Prostate gland (tissue), 2 donors: ENCODE results near the gene MR1. TPM values are rescaled to one million over a fixed set of nuclear protein-coding genes. Genes with fewer than 3 reads are reported as not detected.

ENCODE experiments used
- DNase-seq: peaks from one replicate; pipeline ENCODE4 v3.0.0-alpha.2; 2019; ENCODE audit warnings: low spot score
- H3K27ac ChIP-seq, 2 donors: fragments of 200-600 bp; sonication (generic); 2 replicates each; pipeline ENCODE4 v1.5.1; 2017 to 2019
- H3K27me3 ChIP-seq: fragments of 200-600 bp; sonication (generic); replicated peaks from 2 replicates; pipeline ENCODE4 v1.5.1; 2019; ENCODE audit not compliant: insufficient read depth
- H3K36me3 ChIP-seq, 2 donors: fragments of 200-600 bp; sonication (generic); 1 replicate in 1 of 2; 2 replicates in 1 of 2; pipeline versions ENCODE4 v1.5.1 to v1.8.1; 2017 to 2019
- H3K4me1 ChIP-seq: fragments of 200-600 bp; sonication (generic); replicated peaks from 2 replicates; pipeline ENCODE4 v1.5.1; 2019
- H3K4me3 ChIP-seq, 2 donors: fragments of 200-600 bp; sonication (generic); 2 replicates each; pipeline ENCODE4 v1.5.1; 2017 to 2019
- H3K9me3 ChIP-seq: fragments of 200-600 bp; sonication (generic); 2 replicates; pipeline ENCODE4 v1.5.1; 2017
- POLR2A ChIP-seq: fragments of 450-650 bp; IDR thresholded peaks from one replicate; pipeline ENCODE4 v1.6.1; 2016; ENCODE audit warnings: antibody characterized with exemption, mild to moderate bottlenecking
- POLR2AphosphoS5 ChIP-seq: sonication (generic); formaldehyde crosslinking; IDR thresholded peaks from one replicate; pipeline ENCODE4 v1.6.1; 2017; ENCODE audit warnings: antibody characterized with exemption
- WGBS: methylation state at CpG from one replicate; pipeline ENCODE4 v1.1.5; 2018; 5-methylcytosine and 5-hydroxymethylcytosine counted together
- intact Hi-C: fragments of 100-400 bp; cut with DNase I; formaldehyde crosslinking; loops from one replicate; pipeline ENCODE4 v1.14.2; 2022
- total RNA-seq, 2 donors: library from RNA; depleted of rRNA; stranded (reverse); fragments of >200 nt; gene quantifications; one replicate each; pipeline ENCODE4 v1.1.0, GENCODE V29; 2016
- TF ChIP-seq, protein P1 (sequence below), 4 experiments: fragments of 200-600 bp in 2 of 4; fragments of 450-650 bp in 2 of 4; sonication (generic) in 2 of 4; IDR thresholded peaks; 1 replicate in 3 of 4; 2 replicates in 1 of 4; pipeline ENCODE4 v1.5.1; 2016 to 2019; ENCODE audit warnings: antibody characterized with exemption in 4 of 4, mild to moderate bottlenecking in 2 of 4, moderate library complexity in 2 of 4

MR1 gene
- total RNA-seq, 2 donors from 2014 or later = 14.3 to 17.5 TPM

DNA sequence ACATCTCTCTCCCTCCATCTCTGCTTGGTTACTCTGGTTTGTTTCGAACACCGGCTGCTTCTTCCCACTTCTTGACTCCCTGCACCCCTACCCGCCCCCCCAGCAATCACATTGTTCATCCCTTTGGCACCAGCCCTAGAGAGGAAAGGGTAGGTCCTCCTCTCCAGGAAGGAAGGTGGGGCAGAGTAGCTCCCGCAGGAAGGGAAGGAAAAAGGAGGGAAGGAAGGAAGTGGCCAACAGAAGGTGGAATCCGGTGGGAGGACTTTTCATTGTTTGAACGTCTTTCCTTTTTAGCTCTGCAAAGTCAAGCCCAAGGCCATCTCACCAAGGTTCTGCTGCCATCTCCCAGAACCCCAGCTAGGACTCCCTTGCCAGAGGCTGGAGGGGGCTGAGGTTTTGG, 72.7 kb downstream of the MR1 start:
- H3K4me3 ChIP-seq = no peak overlapping the region
- H3K4me1 ChIP-seq = no peaks in the 10 kb centered on the region
- no peaks in the 10 kb centered on the region for H3K36me3 ChIP-seq
- no peak for TF ChIP-seq POLR2AphosphoS5
- H3K27ac ChIP-seq = no peak overlapping the region
- WGBS = 79% methylated on average over 6 of the region's 6 CpGs
- no peaks in the 10 kb centered on the region for H3K27me3 ChIP-seq
- DNase-seq = no peak
- intact Hi-C loops = no loop called here
- no peaks in the 10 kb centered on the region for H3K9me3 ChIP-seq

DNA sequence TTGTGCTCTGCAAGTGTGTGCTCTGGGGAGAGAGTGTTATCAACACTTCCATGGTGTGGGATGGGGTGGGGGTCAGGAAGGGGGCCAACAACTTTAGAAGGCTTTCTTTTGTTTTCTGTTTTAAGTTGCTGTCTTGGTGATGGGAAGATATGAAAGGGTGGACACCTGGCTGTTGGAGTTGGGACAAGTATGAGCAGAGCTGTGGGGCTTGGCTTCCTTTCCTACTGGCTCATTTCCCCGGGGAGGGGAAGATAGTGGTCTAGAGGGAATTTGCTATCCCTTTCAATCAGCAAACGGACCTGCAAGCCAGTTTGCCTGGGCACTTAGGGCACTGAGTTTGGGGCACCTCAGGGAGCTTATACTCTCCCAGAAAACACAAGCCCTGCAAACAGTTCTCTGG, 73.9 kb downstream of the MR1 start:
- no peak overlapping the region for H3K4me3 ChIP-seq
- intact Hi-C loops = no loop called here
- H3K36me3 ChIP-seq = no peaks in the 10 kb centered on the region
- WGBS = 25% methylated on average over 2 of the region's 2 CpGs
- TF ChIP-seq, protein P1, sequence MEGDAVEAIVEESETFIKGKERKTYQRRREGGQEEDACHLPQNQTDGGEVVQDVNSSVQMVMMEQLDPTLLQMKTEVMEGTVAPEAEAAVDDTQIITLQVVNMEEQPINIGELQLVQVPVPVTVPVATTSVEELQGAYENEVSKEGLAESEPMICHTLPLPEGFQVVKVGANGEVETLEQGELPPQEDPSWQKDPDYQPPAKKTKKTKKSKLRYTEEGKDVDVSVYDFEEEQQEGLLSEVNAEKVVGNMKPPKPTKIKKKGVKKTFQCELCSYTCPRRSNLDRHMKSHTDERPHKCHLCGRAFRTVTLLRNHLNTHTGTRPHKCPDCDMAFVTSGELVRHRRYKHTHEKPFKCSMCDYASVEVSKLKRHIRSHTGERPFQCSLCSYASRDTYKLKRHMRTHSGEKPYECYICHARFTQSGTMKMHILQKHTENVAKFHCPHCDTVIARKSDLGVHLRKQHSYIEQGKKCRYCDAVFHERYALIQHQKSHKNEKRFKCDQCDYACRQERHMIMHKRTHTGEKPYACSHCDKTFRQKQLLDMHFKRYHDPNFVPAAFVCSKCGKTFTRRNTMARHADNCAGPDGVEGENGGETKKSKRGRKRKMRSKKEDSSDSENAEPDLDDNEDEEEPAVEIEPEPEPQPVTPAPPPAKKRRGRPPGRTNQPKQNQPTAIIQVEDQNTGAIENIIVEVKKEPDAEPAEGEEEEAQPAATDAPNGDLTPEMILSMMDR (IDR thresholded peaks at IDR 0.05) = no peak
- TF ChIP-seq POLR2AphosphoS5 (no peak), POLR2A (no peak)
- DNase-seq = no peak
- no peaks in the 10 kb centered on the region for H3K27me3 ChIP-seq
- H3K4me1 ChIP-seq = no peaks in the 10 kb centered on the region
- H3K9me3 ChIP-seq = no peaks in the 10 kb centered on the region
- H3K27ac ChIP-seq = no peak overlapping the region

DNA sequence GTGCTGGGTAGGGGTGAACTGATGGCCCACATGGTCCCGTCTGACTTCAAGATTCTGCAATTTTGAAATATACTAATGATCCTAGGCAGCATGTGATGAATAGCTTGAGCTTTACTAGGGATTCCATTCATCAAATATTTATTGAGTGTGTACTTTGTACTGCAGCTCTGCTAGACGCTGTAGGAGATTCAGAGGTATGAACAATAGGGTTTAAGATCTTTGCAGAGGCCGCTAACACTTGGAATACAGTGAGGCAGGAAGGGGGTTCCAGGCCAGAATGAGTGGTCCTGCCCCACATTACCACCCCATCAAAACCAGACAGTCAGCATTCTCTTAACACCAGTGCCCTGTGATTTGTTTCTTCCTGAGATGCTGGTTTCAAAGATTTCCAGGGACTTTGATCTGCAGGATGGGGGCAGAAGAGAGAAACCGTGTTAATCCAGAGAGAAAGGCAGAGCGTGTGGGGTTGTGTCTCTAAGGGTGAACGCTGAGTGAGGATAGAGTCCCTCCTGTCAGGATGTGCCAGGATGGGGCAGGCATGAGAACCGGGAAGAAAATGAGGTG, 74.6 kb downstream of the MR1 start:
- Histone ChIP-seq H3K27ac (no peak overlapping the region), H3K4me3 (no peak overlapping the region), H3K36me3 (no peaks in the 10 kb centered on the region), H3K4me1 (no peaks in the 10 kb centered on the region), H3K27me3 (no peaks in the 10 kb centered on the region), H3K9me3 (no peaks in the 10 kb centered on the region)
- TF ChIP-seq, protein P1 (IDR thresholded peaks at IDR 0.05) = no peak
- TF ChIP-seq POLR2AphosphoS5 (no peak), POLR2A (no peak)
- WGBS = 80% methylated on average over 7 of the region's 7 CpGs
- DNase-seq = no peak
- intact Hi-C loops = no loop called here

DNA sequence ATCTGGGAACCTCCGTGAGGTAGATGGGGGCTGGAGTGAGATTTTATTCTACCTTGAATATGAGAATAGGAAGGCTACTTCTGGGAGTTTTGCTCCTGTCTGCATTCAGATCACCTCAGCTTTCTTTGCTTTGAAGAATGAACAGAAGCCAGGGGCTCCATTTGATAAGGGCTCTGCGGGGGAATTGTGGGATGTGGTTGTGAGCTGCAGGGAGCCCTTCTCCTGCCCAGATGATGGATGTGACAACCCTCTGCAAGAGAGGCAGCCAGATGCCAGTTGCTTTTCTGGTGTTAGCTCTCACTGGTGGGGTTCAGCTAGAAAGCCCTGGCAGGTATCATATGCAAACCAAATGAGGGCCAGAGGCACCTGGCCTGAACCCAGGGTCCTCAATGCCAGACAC, 76.2 kb downstream of the MR1 start:
- DNase-seq = no peak
- H3K4me3 ChIP-seq = no peak overlapping the region
- H3K27me3 ChIP-seq = no peaks in the 10 kb centered on the region
- no peaks in the 10 kb centered on the region for H3K4me1 ChIP-seq
- WGBS = 82% methylated on average over 2 of the region's 2 CpGs
- no peaks in the 10 kb centered on the region for H3K36me3 ChIP-seq
- intact Hi-C loops = no loop called here
- H3K27ac ChIP-seq = no peak overlapping the region
- TF ChIP-seq POLR2A (no peak), POLR2AphosphoS5 (no peak)
- TF ChIP-seq, protein P1 (IDR thresholded peaks at IDR 0.05) = no peak
- H3K9me3 ChIP-seq = no peaks in the 10 kb centered on the region

Other genes starting within 250 kb of the MR1 start
- 1 to 10 TPM; 3.7 to 6.4 TPM for gene KIAA1614, start 121.1 kb upstream of the MR1 start, total RNA-seq
- 10 to 100 TPM; 22.8 to 28.1 TPM for gene STX6, start 11.1 kb upstream of the MR1 start, total RNA-seq
- 10 to 100 TPM; 10.3 to 14.3 TPM for gene IER5, start 54.7 kb downstream of the MR1 start, total RNA-seq